Mesothelial cell of epicardium (in vitro differentiated cells): ENCODE data around the gene CLDN7. TPM values are rescaled to one million over a fixed set of nuclear protein-coding genes. Genes with fewer than 3 reads are reported as not detected.

Experiments
- DNase-seq, 2 experiments: peaks; one replicate each; pipeline ENCODE4 v3.0.0; 2021; ENCODE audit warnings: low spot score in 2 of 2; ENCODE audit not compliant: unreplicated experiment in 2 of 2
- H3K27ac Mint-ChIP-seq: 2 replicates; pipeline ENCODE4 v1.8.0; 2021; ENCODE audit warnings: mixed read lengths
- H3K27me3 Mint-ChIP-seq: 2 replicates; pipeline ENCODE4 v1.8.0; 2021; ENCODE audit warnings: low read depth, mixed read lengths
- H3K36me3 Mint-ChIP-seq: 2 replicates; pipeline ENCODE4 v1.8.0; 2021; ENCODE audit warnings: mixed read lengths
- H3K4me1 Mint-ChIP-seq: 2 replicates; pipeline ENCODE4 v1.8.0; 2021; ENCODE audit warnings: mixed read lengths
- H3K4me3 Mint-ChIP-seq: 2 replicates; pipeline ENCODE4 v1.8.0; 2021; ENCODE audit warnings: mild to moderate bottlenecking, moderate library complexity, mixed read lengths
- H3K9me3 Mint-ChIP-seq: 2 replicates; pipeline ENCODE4 v1.8.0; 2021; ENCODE audit warnings: mixed read lengths
- CTCF ChIP-seq: fragments of 200-600 bp; sonication (generic); IDR thresholded peaks from one replicate; pipeline ENCODE4 v1.5.0; 2021; ENCODE audit warnings: antibody characterized with exemption; ENCODE audit not compliant: unreplicated experiment
- total RNA-seq: library from RNA; stranded (reverse); gene quantifications from 3 replicates; pipeline ENCODE4 v1.2.1, GENCODE V29; 2021

Gene CLDN7
- total RNA-seq, 1 donor from 2014 or later, result 79.2 TPM

GRCh38 chr17:7295230-7296180 is 33.2 kb upstream of the CLDN7 start:
- Mint-ChIP-seq H3K27me3 (peaks cover 71% of the 10 kb centered on the region), H3K36me3 (no peaks in the 10 kb centered on the region), H3K4me1 (peaks cover 25% of the 10 kb centered on the region), H3K27ac (no peak overlapping the region), H3K9me3 (no peaks in the 10 kb centered on the region), H3K4me3 (peak overlapping the region; percentile 60)
- no peak for DNase-seq
- TF ChIP-seq CTCF, result no peak

DNA sequence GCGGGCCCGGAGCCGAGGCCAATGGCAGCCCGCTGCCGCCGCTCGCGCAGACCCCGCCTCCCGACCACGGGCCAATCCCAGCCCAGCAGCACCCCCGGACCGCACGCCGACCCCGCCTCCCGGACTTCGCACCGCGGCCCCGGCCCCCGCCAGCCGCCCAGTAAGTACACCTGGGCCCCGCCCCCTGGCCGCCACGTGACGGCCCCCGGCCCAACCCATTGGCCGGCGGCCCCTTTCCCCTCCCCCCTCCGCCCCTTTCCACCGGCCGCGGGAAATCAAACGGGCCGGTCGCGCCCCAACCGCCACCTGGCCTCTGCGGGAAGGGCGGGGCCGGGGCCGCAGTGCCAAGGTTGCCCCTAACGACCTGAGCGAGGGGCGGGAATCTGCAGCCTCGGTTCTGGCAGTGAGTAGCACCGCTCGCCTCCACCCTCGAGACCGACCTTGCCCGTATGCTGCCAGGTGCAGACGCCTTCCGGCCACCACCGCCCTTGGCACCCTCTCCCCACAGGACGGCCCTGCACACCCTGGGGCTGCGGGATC is 32.4 kb upstream of the CLDN7 start, which contains the start of gene YBX2:
TSS of gene YBX2 (minus strand) at position 26 of the 540 bp plus-strand sequence. CDS start 139 bp downstream, outside the sequence.
- Mint-ChIP-seq H3K9me3 (no peaks in the 10 kb centered on the region), H3K4me1 (peaks cover 25% of the 10 kb centered on the region), H3K27ac (no peak within 1 kb of the TSS)

DNA sequence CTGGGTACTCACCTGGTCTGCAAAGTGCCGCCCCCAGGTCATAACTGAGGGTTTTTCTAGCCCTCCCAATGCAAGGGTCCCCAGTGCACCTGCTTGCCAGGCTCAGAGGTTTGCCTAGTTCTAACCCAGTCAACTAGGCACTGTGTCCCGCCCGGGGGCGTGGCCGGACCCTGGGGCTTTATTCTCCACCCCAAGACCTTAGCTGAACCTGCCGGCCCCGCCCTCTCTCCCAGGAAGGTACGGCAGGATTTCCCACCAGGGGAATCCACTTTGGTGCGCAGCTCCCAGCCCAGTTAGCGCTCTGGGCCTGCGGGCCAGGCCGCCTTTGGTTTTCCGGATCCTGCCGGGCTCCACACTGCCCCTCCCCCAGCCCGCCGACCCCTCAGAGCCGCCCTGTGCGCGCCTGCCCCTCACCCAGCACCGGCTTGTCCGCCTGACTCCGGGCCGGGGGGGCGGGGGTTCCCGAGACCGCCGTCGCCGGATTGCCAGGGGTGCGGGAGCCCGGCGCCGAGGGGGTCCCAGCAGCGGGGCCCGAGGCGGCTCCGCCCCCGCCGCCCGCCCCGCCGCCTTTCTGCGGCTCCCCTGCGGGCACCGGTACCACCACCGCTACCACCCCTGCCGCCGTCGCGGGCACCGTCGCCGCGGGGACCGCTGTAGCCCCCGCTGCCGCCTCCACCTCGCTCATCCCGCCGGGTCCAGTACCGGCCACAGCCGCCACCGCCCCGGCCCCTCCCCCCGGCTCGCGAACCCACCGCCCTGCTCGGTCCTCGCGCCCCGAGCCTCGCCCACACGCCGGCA is 31.7 kb upstream of the CLDN7 start:
- DNase-seq, result no peak

More for the DNA sequence above, 32.4 kb upstream of the CLDN7 start, which contains the start of gene YBX2:
- peak; percentile 65 to 81 for DNase-seq
- Mint-ChIP-seq H3K4me3 (peak within 1 kb of the TSS; percentile 60), H3K27me3 (peaks cover 71% of the 10 kb centered on the region), H3K36me3 (no peaks in the 10 kb centered on the region)
- TF ChIP-seq CTCF, result no peak

GRCh38 chr17:7293159-7293558 is 30.9 kb upstream of the CLDN7 start:
- Mint-ChIP-seq H3K27ac (no peak overlapping the region), H3K9me3 (no peaks in the 10 kb centered on the region), H3K4me1 (peaks cover 25% of the 10 kb centered on the region), H3K36me3 (no peaks in the 10 kb centered on the region), H3K27me3 (peaks cover 65% of the 10 kb centered on the region), H3K4me3 (peak overlapping the region; percentile 47)
- TF ChIP-seq CTCF, result no peak
- no peak for DNase-seq

More for the DNA sequence above, 31.7 kb upstream of the CLDN7 start:
- no peak overlapping the region for H3K27ac Mint-ChIP-seq
- no peaks in the 10 kb centered on the region for H3K36me3 Mint-ChIP-seq
- peaks cover 25% of the 10 kb centered on the region for H3K4me1 Mint-ChIP-seq
- no peaks in the 10 kb centered on the region for H3K9me3 Mint-ChIP-seq
- H3K4me3 Mint-ChIP-seq, result peak overlapping the region; percentile 47
- no peak for TF ChIP-seq CTCF
- H3K27me3 Mint-ChIP-seq, result peaks cover 68% of the 10 kb centered on the region

- Mint-ChIP-seq H3K27me3 (peaks cover 68% of the 10 kb centered on the region), H3K9me3 (no peaks in the 10 kb centered on the region), H3K4me3 (no peak overlapping the region), H3K4me1 (peaks cover 25% of the 10 kb centered on the region), H3K27ac (no peak overlapping the region), H3K36me3 (no peaks in the 10 kb centered on the region)
- no peak for DNase-seq
- no peak for TF ChIP-seq CTCF
Observed at GRCh38 chr17:7292729-7293128, 30.5 kb upstream of the CLDN7 start.
